Measurements from ENCODE around the gene ATP1B2. TPM values are rescaled to one million over a fixed set of nuclear protein-coding genes. Genes with fewer than 3 reads are reported as not detected.
A peak's percentile ranks its signal among the peaks of the same experiment; 100 is the strongest.

The ATP1B2 gene
- total RNA-seq, 5 donors from 2014 or later (not counting 1 experiment from before 2014, with no cell fraction given): 0.07 to 0.57 (median 0.43) TPM; not detected in 1

DNA sequence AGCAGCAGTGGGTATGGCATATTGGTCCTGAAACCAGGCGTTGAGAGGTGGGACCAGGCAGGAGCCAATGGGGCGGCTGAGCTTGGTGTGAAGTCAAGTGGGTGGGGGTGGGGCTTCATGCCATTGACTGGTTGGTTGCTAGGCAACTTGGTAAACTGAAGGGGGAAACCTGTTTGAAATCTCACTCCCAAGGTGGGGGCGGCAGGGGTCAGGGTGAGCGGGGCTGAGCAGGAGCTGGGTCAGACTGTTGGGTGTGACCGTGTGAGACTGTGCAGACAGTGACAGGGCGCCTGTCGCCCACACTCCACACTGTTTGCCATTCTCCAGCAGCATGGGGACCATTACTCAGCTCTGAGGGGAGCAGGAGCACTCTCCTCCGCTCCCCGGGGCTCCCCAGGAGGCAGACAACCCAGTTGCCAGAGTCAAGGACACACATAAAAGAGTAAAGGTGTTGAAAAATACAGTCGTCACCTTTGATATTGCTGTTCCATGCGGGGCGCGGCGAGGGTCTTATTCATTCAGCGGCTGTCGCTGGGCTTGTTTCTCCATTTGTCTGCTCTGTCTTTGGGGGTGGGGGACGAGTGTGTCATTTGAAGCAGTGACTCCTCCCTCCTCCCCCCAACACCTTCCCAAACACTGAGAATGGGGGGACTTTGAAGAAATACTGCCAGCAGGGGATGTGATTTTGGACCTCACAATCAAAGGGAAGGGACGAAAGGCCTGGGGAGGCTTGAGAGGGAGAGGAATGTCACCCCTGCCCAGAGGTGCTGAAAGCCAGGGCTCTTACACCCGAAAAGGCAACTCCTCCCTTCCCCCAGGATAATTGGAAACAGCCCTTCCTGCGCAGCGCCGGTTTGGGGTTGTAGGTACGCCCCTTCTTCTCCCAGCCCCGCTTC lies 53.1 kb downstream of the ATP1B2 start:
- Mint-ChIP-seq H3K27me3 (peaks cover 39 to 57% of the 10 kb centered on the region in 2 donors), H3K9me3 (no peaks in the 10 kb centered on the region), H3K4me3 (peak overlapping the region; percentile 21 to 88 (median 70)), H3K4me1 (peaks cover 16 to 21% (median 17%) of the 10 kb centered on the region in 3 donors), H3K27ac (no peak overlapping the region), H3K36me3 (peaks cover 31% of the 10 kb centered on the region)
- no peak overlapping the region for H3K27ac ChIP-seq (ENCODE audit: low read length)
- H3K9me3 ChIP-seq: no peaks in the 10 kb centered on the region
- peak in 1 of 4 experiments; percentile 56 for ATAC-seq (replicated peaks in 1 of 4)
- 73% methylated on average over 11 of the region's 24 CpGs for WGBS (ENCODE audit: insufficient coverage)
- DNase-seq: peak in 1 of 35 experiments; percentile 33
- H3K4me1 ChIP-seq (ENCODE audit: control insufficient read depth in 1 of 2, extremely low read depth in 1 of 2, insufficient read depth in 2 of 2, low read length in 2 of 2): peaks cover 0 to 18% of the 10 kb centered on the region in 2 experiments
- ChIA-PET POLR2A (no interaction called here), CTCF (no interaction called here)
- peaks cover 0 to 83% of the 10 kb centered on the region in 2 experiments for H3K27me3 ChIP-seq (replicated peaks in 1 of 2; ENCODE audit: control insufficient read depth in 2 of 2, extremely low read depth in 1 of 2, insufficient read depth in 2 of 2, low read length in 1 of 2)
- no peak overlapping the region for H3K4me3 ChIP-seq (ENCODE audit: control insufficient read depth in 1 of 2, extremely low read depth in 1 of 2, low read length in 1 of 2)
- H3K36me3 ChIP-seq (ENCODE audit: control insufficient read depth in 2 of 2, extremely low read depth in 1 of 2, insufficient read depth in 1 of 2, low read length in 1 of 2): peaks cover 7 to 23% of the 10 kb centered on the region in 2 donors

DNA sequence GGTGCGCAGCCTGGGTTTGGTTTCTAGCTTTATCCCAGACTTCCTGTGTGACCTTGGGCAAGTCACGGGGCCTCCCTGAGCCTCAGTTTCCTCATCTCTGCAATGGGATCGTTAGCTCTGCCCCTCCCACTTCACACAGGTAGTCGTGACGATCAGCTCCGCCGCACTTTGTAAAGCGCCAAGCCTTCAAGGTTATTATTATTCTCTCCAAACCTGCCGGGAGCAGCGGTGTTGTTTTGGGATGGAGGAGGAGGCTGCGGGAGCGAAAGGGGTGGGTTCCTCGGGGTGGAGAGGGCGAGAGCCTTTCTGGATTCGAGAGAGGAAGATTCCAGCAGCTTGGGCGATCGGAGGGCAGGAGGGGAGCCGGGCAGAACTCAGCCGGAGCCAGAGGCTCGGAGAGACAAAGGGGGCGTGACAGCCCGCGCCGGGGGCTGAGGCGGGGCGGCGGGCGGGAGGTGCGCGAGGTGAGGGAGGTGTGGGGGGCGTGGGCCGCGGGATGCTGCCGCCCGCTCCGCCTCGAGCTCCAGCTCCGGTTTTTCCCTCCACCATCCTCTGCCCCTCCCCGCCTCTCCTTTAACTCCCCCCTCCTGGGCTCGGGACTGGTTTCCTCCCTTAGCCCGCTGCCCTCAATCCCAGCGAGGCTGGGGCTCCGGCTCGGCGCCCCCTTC lies 54.0 kb downstream of the ATP1B2 start, which contains the start of gene EFNB3:
Gene EFNB3, plus strand, starts transcription at position 602 of the 668 bp plus-strand sequence. CDS start 397 bp downstream, outside the sequence.
- 4% methylated on average over 15 of the region's 45 CpGs for WGBS (ENCODE audit: insufficient coverage)
- H3K36me3 ChIP-seq (ENCODE audit: control insufficient read depth in 2 of 2, extremely low read depth in 1 of 2, insufficient read depth in 1 of 2, low read length in 1 of 2): peaks cover 7 to 23% of the 10 kb centered on the region in 2 donors
- ATAC-seq (replicated peaks in 1 of 4) (peak; percentile 43 to 64 (median 54)), DNase-seq (peak in 1 of 35 experiments; percentile 28)
- H3K9me3 Mint-ChIP-seq: no peaks in the 10 kb centered on the region
- peak within 1 kb of the TSS in 1 of 2 donors; percentile 52 for H3K4me3 ChIP-seq (ENCODE audit: control insufficient read depth in 1 of 2, extremely low read depth in 1 of 2, low read length in 1 of 2)
- H3K4me3 Mint-ChIP-seq: peak within 1 kb of the TSS; percentile 56 to 88 (median 70)
- ChIA-PET POLR2A (no interaction called here), CTCF (no interaction called here)
- H3K27me3 ChIP-seq (replicated peaks in 1 of 2; ENCODE audit: control insufficient read depth in 2 of 2, extremely low read depth in 1 of 2, insufficient read depth in 2 of 2, low read length in 1 of 2): peaks cover 0 to 91% of the 10 kb centered on the region in 2 experiments
- H3K4me1 Mint-ChIP-seq: peaks cover 16 to 22% (median 20%) of the 10 kb centered on the region in 3 donors
- no peak within 1 kb of the TSS for H3K27ac ChIP-seq (ENCODE audit: low read length)
- H3K27me3 Mint-ChIP-seq: peaks cover 41 to 58% of the 10 kb centered on the region in 2 donors
- peaks cover 0 to 18% of the 10 kb centered on the region in 2 experiments for H3K4me1 ChIP-seq (ENCODE audit: control insufficient read depth in 1 of 2, extremely low read depth in 1 of 2, insufficient read depth in 2 of 2, low read length in 2 of 2)
- peak within 1 kb of the TSS in 1 of 2 donors; percentile 28 for H3K27ac Mint-ChIP-seq
- peaks cover 31% of the 10 kb centered on the region for H3K36me3 Mint-ChIP-seq
- no peaks in the 10 kb centered on the region for H3K9me3 ChIP-seq

DNA sequence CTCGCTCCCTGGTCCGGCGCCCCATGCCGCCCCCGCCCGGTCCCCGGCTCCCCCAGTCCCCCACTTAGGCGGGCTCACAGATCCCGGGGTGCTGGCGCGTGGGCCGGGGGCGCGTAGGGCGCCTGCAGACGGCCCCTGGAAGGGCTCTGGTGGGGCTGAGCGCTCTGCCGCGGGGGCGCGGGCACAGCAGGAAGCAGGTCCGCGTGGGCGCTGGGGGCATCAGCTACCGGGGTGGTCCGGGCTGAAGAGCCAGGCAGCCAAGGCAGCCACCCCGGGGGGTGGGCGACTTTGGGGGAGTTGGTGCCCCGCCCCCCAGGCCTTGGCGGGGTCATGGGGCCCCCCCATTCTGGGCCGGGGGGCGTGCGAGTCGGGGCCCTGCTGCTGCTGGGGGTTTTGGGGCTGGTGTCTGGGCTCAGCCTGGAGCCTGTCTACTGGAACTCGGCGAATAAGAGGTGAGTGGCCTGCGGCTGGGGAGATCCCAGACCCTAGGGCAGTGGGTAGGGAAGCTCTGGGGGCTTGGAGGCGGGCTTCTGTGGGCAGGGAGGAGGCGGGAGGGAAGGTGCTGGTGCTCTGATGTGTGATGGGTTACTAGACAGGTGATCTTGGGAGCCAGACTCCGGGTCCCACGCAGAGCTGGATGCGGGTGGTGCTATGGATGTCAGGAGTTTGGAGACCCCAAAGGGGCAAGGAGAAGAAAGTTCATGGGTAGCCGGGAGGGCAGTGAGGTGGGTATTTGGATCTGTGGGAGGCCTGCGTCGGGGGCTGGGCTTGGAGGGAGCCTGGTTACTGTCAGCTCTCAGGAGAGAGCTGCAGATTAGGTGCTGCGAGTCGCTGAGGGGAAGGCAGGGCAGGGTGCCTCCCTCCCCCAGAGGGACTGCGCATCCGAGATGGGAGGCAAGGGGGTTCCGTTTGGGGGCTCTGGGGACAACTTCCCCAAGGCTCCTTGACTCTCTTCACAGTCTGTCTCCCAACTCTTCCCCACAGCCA lies 54.8 kb downstream of the ATP1B2 start:
- ChIA-PET POLR2A (no interaction called here), CTCF (interaction anchor here (0.5 to 0.6 kb wide), 3 partner anchors 17 to 80 kb away, joined by 3 to 5 read pairs (median 4); no protein-coding TSS in a partner anchor)
- Mint-ChIP-seq H3K27ac (peak overlapping the region in 1 of 2 donors; percentile 28), H3K27me3 (peaks cover 47 to 65% of the 10 kb centered on the region in 2 donors), H3K36me3 (peaks cover 29% of the 10 kb centered on the region), H3K4me1 (peaks cover 22 to 30% (median 28%) of the 10 kb centered on the region in 3 donors), H3K4me3 (peak overlapping the region; percentile 10 to 66 (median 46)), H3K9me3 (no peaks in the 10 kb centered on the region)
- Histone ChIP-seq H3K4me1 (ENCODE audit: control insufficient read depth in 1 of 2, extremely low read depth in 1 of 2, insufficient read depth in 2 of 2, low read length in 2 of 2) (peaks cover 2 to 22% of the 10 kb centered on the region in 2 experiments), H3K27me3 (replicated peaks in 1 of 2; ENCODE audit: control insufficient read depth in 2 of 2, extremely low read depth in 1 of 2, insufficient read depth in 2 of 2, low read length in 1 of 2) (peaks cover 0 to 96% of the 10 kb centered on the region in 2 experiments), H3K4me3 (ENCODE audit: control insufficient read depth in 1 of 2, extremely low read depth in 1 of 2, low read length in 1 of 2) (no peak overlapping the region), H3K27ac (ENCODE audit: low read length) (no peak overlapping the region), H3K9me3 (no peaks in the 10 kb centered on the region), H3K36me3 (ENCODE audit: control insufficient read depth in 2 of 2, extremely low read depth in 1 of 2, insufficient read depth in 1 of 2, low read length in 1 of 2) (peaks cover 7 to 22% of the 10 kb centered on the region in 2 donors)
- DNase-seq (no peak), ATAC-seq (replicated peaks in 1 of 4) (peak; percentile 36 to 54 (median 41))
- WGBS (ENCODE audit: insufficient coverage): 5% methylated on average over 47 of the region's 50 CpGs

DNA sequence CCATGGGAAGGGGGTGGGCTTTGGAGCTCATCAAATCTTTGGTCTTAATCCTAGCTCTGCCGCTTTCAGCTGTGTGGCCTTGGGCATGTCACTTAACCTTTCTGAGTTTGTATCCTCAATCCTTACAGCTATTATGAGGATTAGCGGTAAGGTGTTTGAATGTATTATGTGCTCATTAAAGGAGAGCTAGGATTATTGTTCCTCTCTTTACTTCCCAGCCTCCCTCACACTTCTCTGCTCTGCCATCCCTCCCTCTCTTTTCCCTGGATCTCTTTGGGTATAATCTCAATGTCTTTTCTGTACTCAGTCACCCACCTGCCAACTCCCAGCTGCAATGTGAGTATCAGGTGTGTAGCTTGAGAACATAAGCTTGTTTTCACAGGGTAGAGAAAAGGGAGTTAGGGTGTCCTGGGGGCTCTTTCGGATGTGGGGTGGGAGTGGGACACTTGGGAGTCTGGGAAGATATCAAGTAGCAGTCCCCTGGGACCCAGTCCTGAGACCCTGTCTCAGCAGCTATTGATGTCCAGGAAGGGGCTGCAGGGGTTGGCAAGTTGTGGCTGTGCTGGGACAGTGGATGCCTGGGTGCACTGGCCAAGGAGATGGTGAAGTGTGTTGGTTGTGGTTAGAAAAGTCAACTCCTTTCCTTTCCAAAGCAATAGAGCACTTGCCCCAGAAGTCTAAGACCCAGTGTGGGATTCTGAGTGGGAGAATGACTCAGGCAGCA lies 56.1 kb downstream of the ATP1B2 start:
- no peaks in the 10 kb centered on the region for H3K9me3 ChIP-seq
- peaks cover 0 to 90% of the 10 kb centered on the region in 2 experiments for H3K27me3 ChIP-seq (replicated peaks in 1 of 2; ENCODE audit: control insufficient read depth in 2 of 2, extremely low read depth in 1 of 2, insufficient read depth in 2 of 2, low read length in 1 of 2)
- H3K4me3 Mint-ChIP-seq: peak overlapping the region in 1 of 3 donors; percentile 66
- peaks cover 18% of the 10 kb centered on the region for H3K36me3 Mint-ChIP-seq
- H3K27me3 Mint-ChIP-seq: peaks cover 55 to 72% of the 10 kb centered on the region in 2 donors
- H3K4me1 Mint-ChIP-seq: peaks cover 27 to 37% (median 33%) of the 10 kb centered on the region in 3 donors
- POLR2A ChIA-PET: no interaction called here
- CTCF ChIA-PET: interaction anchor here in 1 of 2 donors (0.5 kb wide), 1 partner anchor 78 kb away, joined by 3 read pairs; no protein-coding TSS in a partner anchor
- H3K27ac Mint-ChIP-seq: no peak overlapping the region
- H3K4me1 ChIP-seq (ENCODE audit: control insufficient read depth in 1 of 2, extremely low read depth in 1 of 2, insufficient read depth in 2 of 2, low read length in 2 of 2): peaks cover 3 to 22% of the 10 kb centered on the region in 2 experiments
- no peak overlapping the region for H3K27ac ChIP-seq (ENCODE audit: low read length)
- ATAC-seq (replicated peaks in 1 of 4) (no peak), DNase-seq (no peak)
- WGBS (ENCODE audit: insufficient coverage): 92% methylated on average over 1 of the region's 3 CpGs
- H3K9me3 Mint-ChIP-seq: no peaks in the 10 kb centered on the region
- H3K36me3 ChIP-seq (ENCODE audit: control insufficient read depth in 2 of 2, extremely low read depth in 1 of 2, insufficient read depth in 1 of 2, low read length in 1 of 2): peaks cover 7 to 12% of the 10 kb centered on the region in 2 donors
- no peak overlapping the region for H3K4me3 ChIP-seq (ENCODE audit: control insufficient read depth in 1 of 2, extremely low read depth in 1 of 2, low read length in 1 of 2)

All from T-cell (primary cell).